ENCODE measurements around the gene CPXM2.

Gene CPXM2

DNA sequence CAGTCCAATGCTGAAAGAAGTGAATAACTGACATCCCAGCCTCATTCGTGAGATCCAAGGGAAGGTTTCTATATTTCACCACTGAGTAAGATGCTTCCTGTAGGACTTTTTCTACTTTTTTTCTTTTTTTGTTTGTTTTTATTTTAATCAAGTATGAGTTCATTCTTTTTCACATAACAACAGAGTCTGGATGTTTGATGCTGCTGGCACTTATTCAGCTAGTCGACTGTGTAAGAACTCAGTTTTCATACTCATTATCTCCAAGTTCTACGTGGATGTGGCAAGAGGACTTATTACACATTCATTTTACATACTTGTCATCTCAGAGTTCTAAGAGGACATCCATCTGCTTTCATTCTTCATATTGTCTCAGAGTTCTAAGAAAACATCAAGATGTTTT lies 86.9 kb downstream of the CPXM2 start:
- H3K9ac ChIP-seq: no peak overlapping the region
- TF ChIP-seq, protein P1, sequence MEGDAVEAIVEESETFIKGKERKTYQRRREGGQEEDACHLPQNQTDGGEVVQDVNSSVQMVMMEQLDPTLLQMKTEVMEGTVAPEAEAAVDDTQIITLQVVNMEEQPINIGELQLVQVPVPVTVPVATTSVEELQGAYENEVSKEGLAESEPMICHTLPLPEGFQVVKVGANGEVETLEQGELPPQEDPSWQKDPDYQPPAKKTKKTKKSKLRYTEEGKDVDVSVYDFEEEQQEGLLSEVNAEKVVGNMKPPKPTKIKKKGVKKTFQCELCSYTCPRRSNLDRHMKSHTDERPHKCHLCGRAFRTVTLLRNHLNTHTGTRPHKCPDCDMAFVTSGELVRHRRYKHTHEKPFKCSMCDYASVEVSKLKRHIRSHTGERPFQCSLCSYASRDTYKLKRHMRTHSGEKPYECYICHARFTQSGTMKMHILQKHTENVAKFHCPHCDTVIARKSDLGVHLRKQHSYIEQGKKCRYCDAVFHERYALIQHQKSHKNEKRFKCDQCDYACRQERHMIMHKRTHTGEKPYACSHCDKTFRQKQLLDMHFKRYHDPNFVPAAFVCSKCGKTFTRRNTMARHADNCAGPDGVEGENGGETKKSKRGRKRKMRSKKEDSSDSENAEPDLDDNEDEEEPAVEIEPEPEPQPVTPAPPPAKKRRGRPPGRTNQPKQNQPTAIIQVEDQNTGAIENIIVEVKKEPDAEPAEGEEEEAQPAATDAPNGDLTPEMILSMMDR (IDR thresholded peaks at IDR 0.05): no peak
- no peaks in the 10 kb centered on the region for H3K27me3 ChIP-seq (ENCODE audit: control insufficient read depth, insufficient read depth, low read length)
- no peak overlapping the region for H3K4me2 ChIP-seq (ENCODE audit: low read length)
- H3K79me2 ChIP-seq: no peaks in the 10 kb centered on the region
- H3K4me3 ChIP-seq (ENCODE audit: low read depth, low read length): no peak overlapping the region
- no peak overlapping the region for H3K27ac ChIP-seq
- no peak overlapping the region for H2AFZ ChIP-seq
- no peaks in the 10 kb centered on the region for H3K4me1 ChIP-seq
- no peaks in the 10 kb centered on the region for H3K9me3 ChIP-seq (ENCODE audit: control insufficient read depth, low read length)
- no peaks in the 10 kb centered on the region for H3K36me3 ChIP-seq (ENCODE audit: control insufficient read depth, insufficient read depth, low read length)

DNA sequence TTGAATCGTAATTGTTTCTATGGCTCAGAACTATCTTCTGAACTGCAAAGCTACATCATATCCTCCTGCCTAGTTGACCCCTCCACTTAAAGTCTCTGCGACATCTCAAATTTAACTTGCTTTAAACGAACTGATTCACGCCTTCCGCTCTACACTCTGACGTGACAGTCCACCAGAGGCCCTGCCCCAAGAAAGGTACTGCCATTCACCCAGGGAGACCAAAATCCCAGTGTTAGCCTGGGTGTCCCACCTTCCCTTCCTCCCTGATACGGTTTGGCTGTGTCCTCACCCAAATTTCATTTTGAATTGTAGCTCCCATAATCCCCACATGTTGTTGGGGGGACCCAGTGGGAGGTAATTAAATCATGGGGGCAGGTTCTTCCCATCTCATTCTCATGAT lies 90.8 kb downstream of the CPXM2 start:
- no peak overlapping the region for H3K4me2 ChIP-seq (ENCODE audit: low read length)
- H3K79me2 ChIP-seq: no peaks in the 10 kb centered on the region
- no peaks in the 10 kb centered on the region for H3K27me3 ChIP-seq (ENCODE audit: control insufficient read depth, insufficient read depth, low read length)
- no peaks in the 10 kb centered on the region for H3K9me3 ChIP-seq (ENCODE audit: control insufficient read depth, low read length)
- no peaks in the 10 kb centered on the region for H3K36me3 ChIP-seq (ENCODE audit: control insufficient read depth, insufficient read depth, low read length)
- no peaks in the 10 kb centered on the region for H3K4me1 ChIP-seq
- H3K4me3 ChIP-seq (ENCODE audit: low read depth, low read length): no peak overlapping the region
- TF ChIP-seq, protein P1 (IDR thresholded peaks at IDR 0.05): no peak
- H3K27ac ChIP-seq: no peak overlapping the region
- H3K9ac ChIP-seq: no peak overlapping the region
- H2AFZ ChIP-seq: no peak overlapping the region

GRCh38 chr10:123800289-123800688 lies 91.3 kb downstream of the CPXM2 start:
- Histone ChIP-seq H3K9me3 (ENCODE audit: control insufficient read depth, low read length) (no peaks in the 10 kb centered on the region), H3K27me3 (ENCODE audit: control insufficient read depth, insufficient read depth, low read length) (no peaks in the 10 kb centered on the region), H3K9ac (no peak overlapping the region), H3K27ac (no peak overlapping the region), H3K36me3 (ENCODE audit: control insufficient read depth, insufficient read depth, low read length) (no peaks in the 10 kb centered on the region), H2AFZ (peak overlapping the region; percentile 28), H3K79me2 (no peaks in the 10 kb centered on the region), H3K4me2 (ENCODE audit: low read length) (no peak overlapping the region), H3K4me3 (ENCODE audit: low read depth, low read length) (no peak overlapping the region), H3K4me1 (no peaks in the 10 kb centered on the region)
- TF ChIP-seq, protein P1 (IDR thresholded peaks at IDR 0.05): no peak

DNA sequence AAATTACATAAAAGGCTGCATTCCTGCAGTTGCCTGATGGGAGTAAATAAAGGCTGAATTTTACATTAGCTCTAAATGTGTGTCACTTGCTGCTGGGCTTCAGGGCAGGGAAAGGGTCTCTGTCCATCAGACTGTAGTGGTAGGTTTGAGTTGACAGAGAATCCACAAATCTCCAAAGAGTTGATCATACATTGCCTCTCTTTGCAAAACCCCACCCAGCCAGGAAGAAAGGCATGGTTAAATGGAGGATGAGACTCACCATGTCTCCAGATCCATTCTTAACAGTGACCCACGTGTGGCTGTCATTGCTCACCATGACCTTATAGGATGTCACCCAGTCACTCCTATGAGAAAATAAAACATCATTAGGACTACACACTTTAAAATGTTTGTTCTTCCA lies 92.8 kb downstream of the CPXM2 start:
- H3K4me1 ChIP-seq: no peaks in the 10 kb centered on the region
- H3K9me3 ChIP-seq (ENCODE audit: control insufficient read depth, low read length): no peaks in the 10 kb centered on the region
- H3K36me3 ChIP-seq (ENCODE audit: control insufficient read depth, insufficient read depth, low read length): no peaks in the 10 kb centered on the region
- H3K4me2 ChIP-seq (ENCODE audit: low read length): no peak overlapping the region
- H3K27me3 ChIP-seq (ENCODE audit: control insufficient read depth, insufficient read depth, low read length): no peaks in the 10 kb centered on the region
- no peak overlapping the region for H3K4me3 ChIP-seq (ENCODE audit: low read depth, low read length)
- H3K79me2 ChIP-seq: no peaks in the 10 kb centered on the region
- no peak overlapping the region for H3K27ac ChIP-seq
- no peak overlapping the region for H3K9ac ChIP-seq
- TF ChIP-seq, protein P1 (IDR thresholded peaks at IDR 0.05): no peak
- no peak overlapping the region for H2AFZ ChIP-seq

DNA sequence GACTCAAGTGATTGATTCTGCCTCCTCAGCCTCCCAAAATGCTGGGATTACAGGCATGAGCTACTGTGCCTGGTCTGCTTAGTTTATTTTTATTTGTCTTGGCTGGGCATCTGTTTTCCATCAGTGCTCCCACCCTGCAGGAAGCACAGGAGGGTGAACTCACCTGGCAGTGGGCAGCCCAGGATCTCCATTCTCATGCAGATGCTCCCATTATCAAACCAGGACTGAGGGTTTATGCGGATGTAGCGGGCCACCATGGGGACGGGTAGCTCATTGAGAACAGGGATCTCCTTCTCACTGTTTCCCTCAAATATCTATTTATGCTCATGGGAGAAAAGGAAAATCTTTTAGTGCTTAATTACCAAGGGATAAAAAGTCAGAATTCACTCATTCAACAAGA lies 93.8 kb downstream of the CPXM2 start:
- Histone ChIP-seq H3K4me1 (no peaks in the 10 kb centered on the region), H3K36me3 (ENCODE audit: control insufficient read depth, insufficient read depth, low read length) (no peaks in the 10 kb centered on the region), H2AFZ (no peak overlapping the region), H3K4me2 (ENCODE audit: low read length) (no peak overlapping the region), H3K27me3 (ENCODE audit: control insufficient read depth, insufficient read depth, low read length) (no peaks in the 10 kb centered on the region), H3K4me3 (ENCODE audit: low read depth, low read length) (no peak overlapping the region), H3K27ac (no peak overlapping the region), H3K9me3 (ENCODE audit: control insufficient read depth, low read length) (no peaks in the 10 kb centered on the region), H3K9ac (no peak overlapping the region), H3K79me2 (no peaks in the 10 kb centered on the region)
- TF ChIP-seq, protein P1 (IDR thresholded peaks at IDR 0.05): no peak

Data from parathyroid adenoma (tissue), 2 donors.